Progenitor cell of endocrine pancreas (in vitro differentiated cells): Measurements from ENCODE around the gene MB. TPM values are rescaled to one million over a fixed set of nuclear protein-coding genes. Genes with fewer than 3 reads are reported as not detected.

Experiments
- DNase-seq: peaks from one replicate; pipeline ENCODE4 v3.0.0; 2021; ENCODE audit warnings: low spot score; ENCODE audit not compliant: unreplicated experiment
- H3K27ac Mint-ChIP-seq: 2 replicates; pipeline ENCODE4 v1.8.0; 2021; ENCODE audit warnings: mild to moderate bottlenecking, moderate library complexity, mixed read lengths
- H3K27me3 Mint-ChIP-seq: 2 replicates; pipeline ENCODE4 v1.8.0; 2021; ENCODE audit warnings: mixed read lengths
- H3K36me3 Mint-ChIP-seq: 2 replicates; pipeline ENCODE4 v1.8.0; 2022; ENCODE audit warnings: mixed read lengths; ENCODE audit not compliant: insufficient read depth
- H3K4me1 Mint-ChIP-seq: 2 replicates; pipeline ENCODE4 v1.8.0; 2021; ENCODE audit warnings: low read depth, mixed read lengths
- H3K4me3 Mint-ChIP-seq: 2 replicates; pipeline ENCODE4 v1.8.0; 2021; ENCODE audit warnings: low read depth, mild to moderate bottlenecking, moderate library complexity, mixed read lengths
- H3K9me3 Mint-ChIP-seq: 2 replicates; pipeline ENCODE4 v1.8.0; 2021; ENCODE audit warnings: low read depth, mixed read lengths
- total RNA-seq: library from RNA; stranded (reverse); gene quantifications from 2 replicates; pipeline ENCODE4 v1.2.1, GENCODE V29; 2021
- TF ChIP-seq, protein P1 (sequence below): fragments of 200-600 bp; sonication (generic); IDR thresholded peaks from one replicate; pipeline ENCODE4 v1.5.0; 2021; ENCODE audit warnings: antibody characterized with exemption, mild to moderate bottlenecking; ENCODE audit not compliant: unreplicated experiment

MB gene
- total RNA-seq, 1 donor from 2014 or later, result not detected

DNA sequence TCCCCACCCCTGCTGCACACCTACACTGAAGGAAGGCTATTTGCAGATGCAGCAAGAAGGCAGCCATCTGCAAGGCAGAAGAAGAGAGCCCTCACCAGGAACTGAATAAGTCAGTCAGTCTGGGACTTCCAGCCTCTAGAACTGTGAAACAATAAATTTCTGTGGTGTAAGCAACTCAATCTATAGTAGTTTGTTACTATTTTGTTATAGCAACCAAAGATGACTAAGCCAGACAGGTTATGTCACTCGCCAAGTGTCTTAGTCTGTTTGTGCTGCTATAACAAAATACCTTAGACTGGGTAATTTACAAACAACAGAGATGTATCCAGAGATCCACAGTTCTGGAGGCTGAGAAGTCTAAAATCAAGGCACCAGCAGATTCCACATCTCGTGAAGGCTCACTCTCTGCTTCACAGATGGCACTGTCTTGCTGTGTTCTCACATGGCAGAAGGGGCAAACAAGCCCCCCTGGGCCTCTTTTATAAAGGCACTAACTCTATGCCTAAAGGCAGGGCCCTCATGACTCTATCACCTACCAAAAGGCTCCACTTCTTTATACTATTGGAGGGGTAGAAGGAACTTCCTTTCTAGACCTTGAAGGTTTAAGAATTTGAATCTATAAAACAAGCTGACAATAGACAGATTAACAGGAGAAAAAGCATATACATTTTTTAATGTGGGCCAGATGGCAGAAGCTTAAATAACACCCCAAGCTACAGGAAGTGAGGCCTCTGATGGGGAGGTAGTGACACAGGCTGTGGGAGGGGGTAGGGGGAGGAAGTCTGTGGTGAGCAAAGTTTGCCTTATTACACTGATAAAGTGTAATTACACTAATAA is 43.4 kb upstream of the MB start:
- TF ChIP-seq, protein P1, sequence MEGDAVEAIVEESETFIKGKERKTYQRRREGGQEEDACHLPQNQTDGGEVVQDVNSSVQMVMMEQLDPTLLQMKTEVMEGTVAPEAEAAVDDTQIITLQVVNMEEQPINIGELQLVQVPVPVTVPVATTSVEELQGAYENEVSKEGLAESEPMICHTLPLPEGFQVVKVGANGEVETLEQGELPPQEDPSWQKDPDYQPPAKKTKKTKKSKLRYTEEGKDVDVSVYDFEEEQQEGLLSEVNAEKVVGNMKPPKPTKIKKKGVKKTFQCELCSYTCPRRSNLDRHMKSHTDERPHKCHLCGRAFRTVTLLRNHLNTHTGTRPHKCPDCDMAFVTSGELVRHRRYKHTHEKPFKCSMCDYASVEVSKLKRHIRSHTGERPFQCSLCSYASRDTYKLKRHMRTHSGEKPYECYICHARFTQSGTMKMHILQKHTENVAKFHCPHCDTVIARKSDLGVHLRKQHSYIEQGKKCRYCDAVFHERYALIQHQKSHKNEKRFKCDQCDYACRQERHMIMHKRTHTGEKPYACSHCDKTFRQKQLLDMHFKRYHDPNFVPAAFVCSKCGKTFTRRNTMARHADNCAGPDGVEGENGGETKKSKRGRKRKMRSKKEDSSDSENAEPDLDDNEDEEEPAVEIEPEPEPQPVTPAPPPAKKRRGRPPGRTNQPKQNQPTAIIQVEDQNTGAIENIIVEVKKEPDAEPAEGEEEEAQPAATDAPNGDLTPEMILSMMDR, result no peak
- Mint-ChIP-seq H3K27me3 (peaks cover 3% of the 10 kb centered on the region), H3K9me3 (peaks cover 13% of the 10 kb centered on the region), H3K4me1 (peaks cover 4% of the 10 kb centered on the region), H3K36me3 (peaks cover 2% of the 10 kb centered on the region), H3K27ac (no peak overlapping the region), H3K4me3 (no peak overlapping the region)
- no peak for DNase-seq

DNA sequence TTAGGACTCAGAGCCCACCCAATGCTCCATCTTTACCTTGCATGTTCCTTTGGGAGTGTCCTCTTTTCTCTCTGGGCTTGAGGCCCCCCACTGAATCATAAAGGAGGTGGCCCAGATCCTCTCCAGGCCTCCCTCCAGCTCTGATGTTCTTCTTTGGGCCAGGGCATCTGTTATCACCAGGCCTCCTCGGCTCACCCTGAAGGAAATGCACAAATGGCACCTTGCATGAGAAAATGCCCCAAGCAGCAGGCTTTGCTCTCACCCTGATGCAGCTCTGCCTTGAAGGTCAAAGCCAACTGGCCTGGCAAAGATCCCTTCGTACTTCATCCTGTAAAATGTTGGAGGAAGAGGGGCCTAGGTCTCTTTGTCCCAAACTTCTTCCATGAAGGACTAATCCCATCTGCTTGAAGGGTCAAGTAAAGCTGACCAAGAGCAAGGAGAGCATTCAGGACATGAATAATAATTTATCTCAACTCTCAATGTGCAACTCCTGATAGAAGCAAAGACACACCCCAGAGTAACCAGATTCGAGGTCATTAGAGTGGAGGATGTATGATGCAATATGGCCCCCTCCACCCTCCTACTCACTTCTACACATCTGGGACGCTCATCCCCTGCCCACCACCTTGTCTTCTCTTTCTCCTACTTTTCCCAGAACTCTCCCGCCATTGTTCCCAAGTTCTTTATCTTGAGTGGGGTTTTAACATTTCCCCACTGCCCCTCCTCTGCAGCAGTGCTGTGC is 40.6 kb upstream of the MB start:
- TF ChIP-seq, protein P1, result no peak
- H3K36me3 Mint-ChIP-seq, result no peaks in the 10 kb centered on the region
- H3K4me3 Mint-ChIP-seq, result no peak overlapping the region
- peaks cover 8% of the 10 kb centered on the region for H3K9me3 Mint-ChIP-seq
- H3K27me3 Mint-ChIP-seq, result peaks cover 3% of the 10 kb centered on the region
- no peak for DNase-seq
- H3K27ac Mint-ChIP-seq, result no peak overlapping the region
- peaks cover 4% of the 10 kb centered on the region for H3K4me1 Mint-ChIP-seq

DNA sequence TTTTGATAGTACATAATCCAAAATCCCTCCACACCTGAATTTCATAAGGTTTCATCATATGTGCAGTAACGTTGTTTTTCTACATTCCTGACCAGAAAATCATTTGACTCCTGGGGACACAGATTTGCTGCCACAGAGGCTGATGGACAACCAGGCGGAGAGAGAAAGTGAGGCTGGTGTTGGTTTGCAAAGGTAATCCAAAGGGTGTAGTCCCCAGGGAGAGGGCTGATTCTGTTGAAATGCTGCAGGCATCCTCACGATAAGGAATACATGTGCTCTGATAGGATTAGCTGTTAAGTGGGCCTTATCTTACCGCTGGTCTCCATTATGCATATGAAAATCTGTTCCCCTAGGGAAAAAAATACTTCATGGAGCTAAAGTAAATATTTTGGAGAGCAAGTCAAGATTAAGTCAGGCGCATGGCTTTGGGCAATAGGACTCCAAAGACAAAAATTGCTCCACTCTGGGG is 39.2 kb upstream of the MB start:
- H3K27me3 Mint-ChIP-seq, result peaks cover 3% of the 10 kb centered on the region
- H3K4me3 Mint-ChIP-seq, result no peak overlapping the region
- TF ChIP-seq, protein P1, result no peak
- H3K4me1 Mint-ChIP-seq, result no peaks in the 10 kb centered on the region
- peaks cover 8% of the 10 kb centered on the region for H3K9me3 Mint-ChIP-seq
- DNase-seq, result no peak
- H3K27ac Mint-ChIP-seq, result no peak overlapping the region
- no peaks in the 10 kb centered on the region for H3K36me3 Mint-ChIP-seq

DNA sequence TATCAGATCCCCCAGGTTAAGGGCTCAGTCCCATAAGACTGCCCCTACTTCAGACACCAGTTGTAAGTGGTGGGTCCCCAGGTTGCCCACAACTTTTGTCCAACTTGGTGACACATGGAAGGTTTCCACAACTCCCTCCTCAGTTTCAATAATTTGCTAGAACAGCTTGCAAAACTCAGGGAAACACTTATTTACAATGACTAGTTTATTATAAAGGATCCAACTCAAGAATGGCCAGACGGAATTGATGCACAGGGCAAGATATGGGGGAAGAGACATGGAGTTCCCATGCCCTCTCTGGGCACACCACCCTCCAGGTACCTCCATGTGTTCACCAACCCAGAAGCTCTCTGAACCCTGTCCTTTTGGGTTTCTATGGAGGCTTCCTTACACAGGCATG is 36.7 kb upstream of the MB start:
- Mint-ChIP-seq H3K27ac (no peak overlapping the region), H3K9me3 (peaks cover 5% of the 10 kb centered on the region), H3K36me3 (no peaks in the 10 kb centered on the region), H3K27me3 (peaks cover 5% of the 10 kb centered on the region), H3K4me1 (no peaks in the 10 kb centered on the region), H3K4me3 (no peak overlapping the region)
- TF ChIP-seq, protein P1, result no peak
- DNase-seq, result no peak

DNA sequence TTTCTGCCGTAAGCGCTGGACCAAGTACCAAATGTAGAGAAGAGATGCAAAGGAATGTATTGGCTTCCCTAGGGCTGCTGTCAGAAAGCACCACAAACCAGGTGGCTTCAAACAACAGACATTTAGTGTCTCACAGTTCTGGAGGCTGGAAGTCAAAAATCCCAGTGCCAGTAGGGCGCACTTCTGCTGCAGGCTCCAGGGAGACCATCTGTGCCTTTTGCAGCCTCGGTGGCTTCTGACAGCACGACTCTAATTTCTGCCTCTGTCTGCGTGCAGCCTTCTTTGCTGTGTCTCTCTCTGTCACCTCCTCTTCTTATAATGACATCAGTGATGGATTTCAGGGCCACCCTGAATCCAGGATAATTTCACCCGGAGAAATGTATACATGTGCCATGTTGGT is 34.0 kb upstream of the MB start:
- Mint-ChIP-seq H3K4me1 (peaks cover 2% of the 10 kb centered on the region), H3K36me3 (no peaks in the 10 kb centered on the region), H3K9me3 (no peaks in the 10 kb centered on the region), H3K27ac (no peak overlapping the region), H3K27me3 (peaks cover 4% of the 10 kb centered on the region), H3K4me3 (no peak overlapping the region)
- no peak for DNase-seq
- TF ChIP-seq, protein P1, result no peak
